CD4-positive, alpha-beta memory T cell (primary cell): Measurements from ENCODE around the gene TFIP11. TPM values are rescaled to one million over a fixed set of nuclear protein-coding genes. Genes with fewer than 3 reads are reported as not detected.

Experiments
- CTCF ChIA-PET: fragments of 350-600 bp; sonication (Branson Sonifier 250); formaldehyde crosslinking; loops from one replicate; lab custom pipeline; 2021; ENCODE audit warnings: inconsistent platforms; ENCODE audit not compliant: partially characterized antibody; lab: Charles Lee
- POLR2A ChIA-PET: fragments of 350-600 bp; sonication (Branson Sonifier 250); formaldehyde crosslinking; loops from one replicate; lab custom pipeline; 2021; ENCODE audit not compliant: partially characterized antibody; lab: Charles Lee
- DNase-seq, 5 donors: peaks; one replicate each; pipeline versions ENCODE4 v3.0.0 to v3.0.0-alpha.2; 2020 to 2022; ENCODE audit warnings: mixed read lengths in 1 of 5
- H3K27ac ChIP-seq: one replicate; pipeline ENCODE4 v1.7.0; 2013; ENCODE audit warnings: low read depth, low read length
- H3K27me3 ChIP-seq: 2 replicates; pipeline ENCODE4 v1.7.0; 2013; ENCODE audit warnings: mild to moderate bottlenecking, low read length, moderate library complexity; ENCODE audit not compliant: insufficient read depth
- H3K36me3 ChIP-seq: 2 replicates; pipeline ENCODE4 v1.7.0; 2013; ENCODE audit warnings: mild to moderate bottlenecking, low read length, moderate library complexity; ENCODE audit not compliant: insufficient read depth
- H3K4me1 ChIP-seq: 2 replicates; pipeline ENCODE4 v1.7.0; 2013; ENCODE audit warnings: mild to moderate bottlenecking, low read length, moderate library complexity; ENCODE audit not compliant: insufficient read depth
- H3K4me3 ChIP-seq, 2 donors: one replicate each; pipeline ENCODE4 v1.7.0; 2013; ENCODE audit warnings: low read length in 2 of 2, mild to moderate bottlenecking in 1 of 2
- H3K9me3 ChIP-seq, 2 donors: one replicate each; pipeline ENCODE4 v1.7.0; 2013; ENCODE audit warnings: low read length in 2 of 2, control low read depth in 1 of 2; ENCODE audit not compliant: control insufficient read depth in 1 of 2
- H3K27ac Mint-ChIP-seq, 7 donors: one replicate each; pipeline ENCODE4 v1.8.0; 2020 to 2021; ENCODE audit warnings: mixed read lengths in 7 of 7, mild to moderate bottlenecking in 6 of 7, inconsistent platforms in 3 of 7, moderate library complexity in 3 of 7
- H3K27me3 Mint-ChIP-seq, 2 donors: one replicate each; pipeline ENCODE4 v1.8.0; 2020 to 2021; ENCODE audit warnings: mixed read lengths in 2 of 2
- H3K36me3 Mint-ChIP-seq, 2 donors: one replicate each; pipeline ENCODE4 v1.8.0; 2020 to 2021; ENCODE audit warnings: mixed read lengths in 2 of 2, inconsistent platforms in 1 of 2, mild to moderate bottlenecking in 1 of 2
- H3K4me1 Mint-ChIP-seq, 4 donors: one replicate each; pipeline ENCODE4 v1.8.0; 2020 to 2021; ENCODE audit warnings: mixed read lengths in 4 of 4, mild to moderate bottlenecking in 1 of 4
- H3K4me3 Mint-ChIP-seq, 8 donors: one replicate each; pipeline ENCODE4 v1.8.0; 2020 to 2021; ENCODE audit warnings: mixed read lengths in 8 of 8, mild to moderate bottlenecking in 7 of 8, moderate library complexity in 6 of 8, inconsistent platforms in 3 of 8
- H3K9me3 Mint-ChIP-seq, 8 donors: one replicate each; pipeline ENCODE4 v1.8.0; 2020 to 2021; ENCODE audit warnings: mixed read lengths in 8 of 8, mild to moderate bottlenecking in 5 of 8, inconsistent platforms in 3 of 8, moderate library complexity in 1 of 8
- intact Hi-C: fragments of 100-400 bp; cut with micrococcal nuclease; formaldehyde crosslinking; loops from one replicate; pipeline ENCODE4 v1.15.1; 2023
- polyA plus RNA-seq, 2 donors: library from polyadenylated mRNA; unstranded; fragments of 300-500 nt; fragmentation: Illumina TruSeq; gene quantifications; one replicate each; pipeline ENCODE4 v1.2.3, GENCODE V29; 2021
- total RNA-seq, 2 experiments: library from RNA; stranded (reverse); gene quantifications; one replicate each; pipeline ENCODE4 v1.2.3, GENCODE V29; 2021

The TFIP11 gene
- total and polyA plus RNA-seq, 4 experiments from 2014 or later, result 22.2 to 74.5 (median 59.0) TPM

DNA sequence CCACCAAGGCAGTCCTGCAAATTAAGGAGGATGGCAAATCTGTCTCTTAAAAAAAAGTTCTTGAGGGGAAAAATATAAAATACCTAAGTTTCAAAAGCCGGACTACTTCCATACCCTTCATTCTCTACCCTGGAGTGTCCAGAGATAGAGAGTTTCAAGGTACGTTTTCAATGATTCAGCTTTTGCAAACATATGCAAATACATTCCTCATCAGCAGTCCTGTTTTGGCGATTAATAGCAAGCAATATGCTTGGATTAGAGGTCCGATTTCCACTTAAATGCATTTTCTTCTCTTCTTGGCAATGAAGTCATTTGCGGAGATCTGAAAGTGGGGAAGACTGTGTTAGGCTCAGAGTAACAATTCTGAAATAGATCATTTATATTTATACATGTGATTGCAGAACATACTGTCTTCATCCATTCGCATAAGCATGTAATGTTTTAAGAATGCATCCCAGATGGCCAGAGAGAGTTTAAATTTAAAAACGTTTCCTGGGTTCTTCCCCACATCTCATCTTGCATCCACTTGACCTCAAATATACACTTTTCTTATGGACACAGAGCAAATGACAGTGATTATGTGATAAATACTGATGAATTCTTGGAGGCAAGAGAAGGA lies 13.8 kb upstream of the TFIP11 start:
- ChIA-PET CTCF (no interaction called here), POLR2A (no interaction called here)
- no peaks in the 10 kb centered on the region for H3K4me1 Mint-ChIP-seq
- Histone ChIP-seq H3K27me3 (no peaks in the 10 kb centered on the region), H3K27ac (no peak overlapping the region), H3K36me3 (peaks cover 29% of the 10 kb centered on the region), H3K4me3 (no peak overlapping the region), H3K4me1 (no peaks in the 10 kb centered on the region), H3K9me3 (no peaks in the 10 kb centered on the region)
- no peaks in the 10 kb centered on the region for H3K27me3 Mint-ChIP-seq
- peaks cover 38 to 57% of the 10 kb centered on the region in 2 donors for H3K36me3 Mint-ChIP-seq
- no peak overlapping the region for H3K4me3 Mint-ChIP-seq
- H3K27ac Mint-ChIP-seq, result no peak overlapping the region
- H3K9me3 Mint-ChIP-seq, result no peaks in the 10 kb centered on the region
- no peak for DNase-seq
- intact Hi-C loops, result no loop called here

DNA sequence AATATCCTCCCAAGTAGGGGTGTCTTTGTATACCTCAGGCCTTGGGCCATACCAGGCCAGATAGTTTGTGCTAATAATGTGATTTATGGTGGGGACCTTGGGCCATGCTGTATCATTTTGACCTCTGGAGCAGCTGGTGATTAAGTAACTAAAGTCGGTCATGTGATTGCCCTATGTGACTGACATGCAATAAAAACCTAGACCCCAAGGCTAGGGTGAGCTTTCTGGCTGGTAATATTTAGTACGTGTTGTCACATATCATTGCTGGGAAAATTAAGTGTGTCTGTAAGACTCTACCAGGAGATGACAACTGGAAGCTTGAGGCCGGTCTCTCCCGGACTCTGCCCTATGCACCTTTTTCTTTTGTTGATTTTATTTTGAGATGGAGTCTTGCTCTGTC lies 12.6 kb upstream of the TFIP11 start:
- Histone ChIP-seq H3K9me3 (no peaks in the 10 kb centered on the region), H3K27me3 (no peaks in the 10 kb centered on the region), H3K4me3 (no peak overlapping the region), H3K27ac (no peak overlapping the region), H3K36me3 (peaks cover 27% of the 10 kb centered on the region), H3K4me1 (no peaks in the 10 kb centered on the region)
- Mint-ChIP-seq H3K4me3 (no peak overlapping the region), H3K27me3 (no peaks in the 10 kb centered on the region), H3K4me1 (no peaks in the 10 kb centered on the region), H3K27ac (no peak overlapping the region), H3K36me3 (peaks cover 30 to 49% of the 10 kb centered on the region in 2 donors), H3K9me3 (no peaks in the 10 kb centered on the region)
- ChIA-PET CTCF (interaction anchor here (1.1 kb wide), 1 partner anchor 105 kb away, joined by 3 read pairs; no protein-coding TSS in a partner anchor), POLR2A (no interaction called here)
- intact Hi-C loops, result no loop called here
- no peak for DNase-seq

DNA sequence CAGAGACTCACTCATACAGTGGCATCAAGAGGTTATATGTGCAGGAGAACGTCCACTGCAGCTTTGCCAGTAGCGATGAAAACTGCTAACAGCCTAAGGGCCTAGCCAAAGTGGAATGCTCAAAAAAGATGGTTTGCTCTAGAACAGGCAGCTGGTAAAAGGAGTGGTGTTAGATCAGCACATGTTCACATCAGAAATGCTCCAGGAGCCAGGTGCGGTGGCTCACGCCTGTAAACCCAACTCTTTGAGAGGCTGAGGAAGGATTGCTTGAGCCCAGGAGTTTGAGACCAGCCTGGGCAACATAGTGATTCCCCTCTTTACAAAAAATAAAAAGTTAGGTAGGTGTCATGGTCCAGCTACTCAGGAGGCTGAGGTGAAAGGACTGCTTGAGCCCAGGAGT lies 10.3 kb upstream of the TFIP11 start:
- H3K4me3 ChIP-seq, result no peak overlapping the region
- no peaks in the 10 kb centered on the region for H3K4me1 ChIP-seq
- H3K4me1 Mint-ChIP-seq, result no peaks in the 10 kb centered on the region
- ChIA-PET POLR2A (interaction anchor here (1.0 kb wide), 1 partner anchor 149 kb away, joined by 3 read pairs; no protein-coding TSS in a partner anchor), CTCF (no interaction called here)
- H3K27ac Mint-ChIP-seq, result peak overlapping the region in 1 of 7 donors; percentile 46
- no peaks in the 10 kb centered on the region for H3K9me3 Mint-ChIP-seq
- peaks cover 26 to 37% of the 10 kb centered on the region in 2 donors for H3K36me3 Mint-ChIP-seq
- H3K27me3 Mint-ChIP-seq, result no peaks in the 10 kb centered on the region
- DNase-seq, result no peak
- intact Hi-C loops, result no loop called here
- peaks cover 19% of the 10 kb centered on the region for H3K36me3 ChIP-seq
- no peaks in the 10 kb centered on the region for H3K9me3 ChIP-seq
- H3K27me3 ChIP-seq, result no peaks in the 10 kb centered on the region
- no peak overlapping the region for H3K4me3 Mint-ChIP-seq
- no peak overlapping the region for H3K27ac ChIP-seq

DNA sequence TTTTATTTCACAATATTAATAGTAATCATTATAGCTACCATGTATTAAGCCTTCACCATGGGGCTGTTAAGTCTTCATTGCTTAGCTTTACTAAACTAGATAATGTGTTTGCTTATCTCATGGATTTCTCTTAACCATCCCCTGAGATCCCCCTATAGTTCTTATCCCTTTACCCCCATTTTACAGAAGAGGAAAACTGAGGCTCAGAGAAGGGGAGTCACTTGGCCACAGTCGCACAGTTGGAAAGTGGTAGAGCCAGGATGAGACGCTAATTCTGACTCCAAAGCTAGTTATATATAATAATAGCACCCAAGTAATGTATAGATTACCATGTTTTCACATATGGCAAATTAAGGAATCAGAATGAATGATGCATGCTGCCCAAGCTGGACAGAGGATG lies 9.7 kb upstream of the TFIP11 start:
- Histone ChIP-seq H3K4me3 (no peak overlapping the region), H3K36me3 (peaks cover 13% of the 10 kb centered on the region), H3K27me3 (no peaks in the 10 kb centered on the region), H3K27ac (no peak overlapping the region), H3K4me1 (no peaks in the 10 kb centered on the region), H3K9me3 (no peaks in the 10 kb centered on the region)
- no peak overlapping the region for H3K4me3 Mint-ChIP-seq
- H3K27me3 Mint-ChIP-seq, result no peaks in the 10 kb centered on the region
- H3K36me3 Mint-ChIP-seq, result peaks cover 22 to 33% of the 10 kb centered on the region in 2 donors
- no peaks in the 10 kb centered on the region for H3K9me3 Mint-ChIP-seq
- POLR2A ChIA-PET, result no interaction called here
- CTCF ChIA-PET, result no interaction called here
- no peak for DNase-seq
- H3K4me1 Mint-ChIP-seq, result no peaks in the 10 kb centered on the region
- intact Hi-C loops, result no loop called here
- no peak overlapping the region for H3K27ac Mint-ChIP-seq

DNA sequence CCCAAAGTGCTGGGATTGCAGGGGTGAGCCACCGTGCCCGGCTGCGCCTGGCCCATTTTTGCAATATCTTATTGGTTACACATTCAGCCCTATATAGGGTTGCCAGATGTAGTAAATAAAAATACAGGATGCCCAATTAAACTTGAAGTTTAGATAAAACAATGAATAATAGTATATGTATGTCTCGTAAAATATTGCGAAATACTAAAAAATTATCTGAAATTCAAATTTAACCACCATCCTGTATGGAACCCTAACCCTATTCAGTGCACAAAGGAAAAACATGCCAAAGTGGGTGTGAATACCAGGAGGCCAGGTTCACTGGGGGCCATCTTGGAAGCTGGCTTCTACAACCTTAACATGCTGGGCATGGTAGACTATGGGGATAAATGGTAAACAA lies 5.2 kb upstream of the TFIP11 start:
- H3K4me3 Mint-ChIP-seq, result no peak overlapping the region
- no peaks in the 10 kb centered on the region for H3K27me3 ChIP-seq
- intact Hi-C loops, result no loop called here
- H3K36me3 Mint-ChIP-seq, result peaks cover 0 to 6% of the 10 kb centered on the region in 2 donors
- H3K4me3 ChIP-seq, result no peak overlapping the region
- peaks cover 7 to 15% (median 13%) of the 10 kb centered on the region in 4 donors for H3K4me1 Mint-ChIP-seq
- H3K27ac ChIP-seq, result no peak overlapping the region
- H3K27me3 Mint-ChIP-seq, result no peaks in the 10 kb centered on the region
- ChIA-PET POLR2A (interaction anchor here (1.0 kb wide), 1 partner anchor 142 kb away, joined by 3 read pairs; no protein-coding TSS in a partner anchor), CTCF (interaction anchor here (0.9 kb wide), 1 partner anchor 14 kb away, joined by 3 read pairs; no protein-coding TSS in a partner anchor)
- no peaks in the 10 kb centered on the region for H3K9me3 ChIP-seq
- no peaks in the 10 kb centered on the region for H3K9me3 Mint-ChIP-seq
- H3K36me3 ChIP-seq, result no peaks in the 10 kb centered on the region
- no peak for DNase-seq
- peaks cover 9% of the 10 kb centered on the region for H3K4me1 ChIP-seq
- peak overlapping the region in 1 of 7 donors; percentile 19 for H3K27ac Mint-ChIP-seq

DNA sequence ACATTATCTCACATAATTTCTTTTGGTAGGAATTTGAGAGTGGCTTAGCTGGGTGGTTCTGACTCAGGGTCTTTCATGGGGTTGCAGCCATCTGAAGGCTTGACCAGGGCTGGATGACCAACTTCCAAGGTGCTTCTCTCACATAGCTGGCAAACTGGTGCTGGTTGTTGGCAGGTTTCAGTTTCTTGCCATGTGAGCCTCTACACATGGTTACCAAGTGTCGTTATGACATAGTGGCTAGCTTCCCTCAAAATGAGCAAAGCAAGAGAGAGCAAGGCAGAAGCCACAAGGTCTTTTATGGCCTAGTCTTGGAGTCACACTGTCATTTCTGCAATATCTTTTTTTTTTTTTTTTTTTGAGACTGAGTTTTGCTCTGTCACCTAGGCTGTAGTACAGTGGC lies 4.2 kb upstream of the TFIP11 start:
- intact Hi-C loops, result no loop called here
- CTCF ChIA-PET, result no interaction called here
- H3K27ac Mint-ChIP-seq, result no peak overlapping the region

DNA sequence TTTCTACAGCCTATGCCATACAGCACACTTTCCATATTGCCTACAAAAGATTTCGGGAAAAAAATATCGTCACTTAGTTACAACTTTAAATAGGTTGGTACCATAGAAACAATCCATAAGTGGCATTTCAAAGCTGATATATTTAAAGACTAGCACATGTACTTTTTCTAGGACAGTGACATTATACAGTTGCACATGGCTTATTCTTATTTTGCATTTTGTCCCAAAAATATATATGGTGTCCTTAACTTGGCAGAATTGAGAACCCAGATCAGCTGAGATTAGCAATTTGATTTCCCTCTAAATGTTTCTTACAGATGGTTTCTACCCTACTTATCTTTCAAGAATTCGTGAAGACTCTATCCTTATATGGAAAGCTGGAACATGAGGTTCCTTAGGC lies 3.7 kb upstream of the TFIP11 start:
- Histone ChIP-seq H3K9me3 (no peaks in the 10 kb centered on the region), H3K4me3 (no peak overlapping the region), H3K4me1 (peaks cover 17% of the 10 kb centered on the region), H3K36me3 (no peaks in the 10 kb centered on the region), H3K27me3 (no peaks in the 10 kb centered on the region), H3K27ac (no peak overlapping the region)
- H3K4me1 Mint-ChIP-seq, result peaks cover 18 to 28% (median 27%) of the 10 kb centered on the region in 4 donors
- intact Hi-C loops, result no loop called here
- no peak overlapping the region for H3K4me3 Mint-ChIP-seq
- H3K36me3 Mint-ChIP-seq, result peaks cover 0 to 12% of the 10 kb centered on the region in 2 donors
- H3K9me3 Mint-ChIP-seq, result no peaks in the 10 kb centered on the region
- no peak for DNase-seq
- ChIA-PET POLR2A (interaction anchor here (0.6 to 5.5 kb wide), 2 partner anchors 15 to 32 kb away, joined by 3 to 68 read pairs; partner anchors contain the start of genes HPS4 and SRRD), CTCF (no interaction called here)
- H3K27ac Mint-ChIP-seq, result peak overlapping the region in 2 of 7 donors; percentile 38 to 51
- H3K27me3 Mint-ChIP-seq, result no peaks in the 10 kb centered on the region

More for the DNA sequence above, 4.2 kb upstream of the TFIP11 start:
- Histone ChIP-seq H3K27me3 (no peaks in the 10 kb centered on the region), H3K9me3 (no peaks in the 10 kb centered on the region), H3K4me1 (peaks cover 11% of the 10 kb centered on the region), H3K4me3 (no peak overlapping the region), H3K27ac (no peak overlapping the region), H3K36me3 (no peaks in the 10 kb centered on the region)
- Mint-ChIP-seq H3K27me3 (no peaks in the 10 kb centered on the region), H3K4me3 (no peak overlapping the region), H3K9me3 (no peaks in the 10 kb centered on the region), H3K4me1 (peaks cover 14 to 23% (median 22%) of the 10 kb centered on the region in 4 donors), H3K36me3 (peaks cover 0 to 9% of the 10 kb centered on the region in 2 donors)
- POLR2A ChIA-PET, result interaction anchor here (0.6 to 5.5 kb wide), 2 partner anchors 15 to 33 kb away, joined by 3 to 68 read pairs; partner anchors contain the start of genes HPS4 and SRRD
- DNase-seq, result no peak
